Panc1 (cell line): Measurements from ENCODE around the gene NUDT16L1.

ENCODE experiments used
- POLR2AphosphoS5 ChIP-seq: IDR thresholded peaks from 2 replicates; pipeline ENCODE4 v1.6.1; 2012; ENCODE audit warnings: mild to moderate bottlenecking, low read depth, low read length, moderate library complexity
- TF ChIP-seq, protein P1 (sequence below): fragments of 450-650 bp; IDR thresholded peaks from 2 replicates; pipeline ENCODE4 v1.5.1; 2017; ENCODE audit warnings: mild to moderate bottlenecking

GRCh38 chr16:4692460-4693295 lies 684 bp upstream of the NUDT16L1 start:
- TF ChIP-seq, protein P1, sequence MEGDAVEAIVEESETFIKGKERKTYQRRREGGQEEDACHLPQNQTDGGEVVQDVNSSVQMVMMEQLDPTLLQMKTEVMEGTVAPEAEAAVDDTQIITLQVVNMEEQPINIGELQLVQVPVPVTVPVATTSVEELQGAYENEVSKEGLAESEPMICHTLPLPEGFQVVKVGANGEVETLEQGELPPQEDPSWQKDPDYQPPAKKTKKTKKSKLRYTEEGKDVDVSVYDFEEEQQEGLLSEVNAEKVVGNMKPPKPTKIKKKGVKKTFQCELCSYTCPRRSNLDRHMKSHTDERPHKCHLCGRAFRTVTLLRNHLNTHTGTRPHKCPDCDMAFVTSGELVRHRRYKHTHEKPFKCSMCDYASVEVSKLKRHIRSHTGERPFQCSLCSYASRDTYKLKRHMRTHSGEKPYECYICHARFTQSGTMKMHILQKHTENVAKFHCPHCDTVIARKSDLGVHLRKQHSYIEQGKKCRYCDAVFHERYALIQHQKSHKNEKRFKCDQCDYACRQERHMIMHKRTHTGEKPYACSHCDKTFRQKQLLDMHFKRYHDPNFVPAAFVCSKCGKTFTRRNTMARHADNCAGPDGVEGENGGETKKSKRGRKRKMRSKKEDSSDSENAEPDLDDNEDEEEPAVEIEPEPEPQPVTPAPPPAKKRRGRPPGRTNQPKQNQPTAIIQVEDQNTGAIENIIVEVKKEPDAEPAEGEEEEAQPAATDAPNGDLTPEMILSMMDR = no peak
- TF ChIP-seq POLR2AphosphoS5 = no peak
